Gastroesophageal sphincter (tissue), 4 donors: ENCODE measurements around the gene RHEX. TPM values are rescaled to one million over a fixed set of nuclear protein-coding genes. Genes with fewer than 3 reads are reported as not detected.

Experiments
- ATAC-seq: fragments of 150-250 bp; one replicate; pipeline ENCODE4 v1.9.1; 2016; ENCODE audit warnings: mild to moderate bottlenecking, moderate library complexity
- H3K27ac ChIP-seq, 4 donors: fragments of 200-600 bp; sonication (generic) in 3 of 4; 1 replicate in 3 of 4; 2 replicates in 1 of 4; pipeline ENCODE4 v1.5.1; 2016 to 2019
- H3K27me3 ChIP-seq: fragments of 200-600 bp; sonication (generic); one replicate; pipeline ENCODE4 v1.5.1; 2019
- H3K36me3 ChIP-seq, 2 donors: fragments of 200-600 bp; sonication (generic); one replicate each; pipeline ENCODE4 v1.5.1; 2019; ENCODE audit warnings: control low read depth in 1 of 2
- H3K4me1 ChIP-seq, 3 donors: fragments of 200-600 bp; sonication (generic); 1 replicate in 2 of 3; 2 replicates in 1 of 3; pipeline ENCODE4 v1.5.1; 2016 to 2019; ENCODE audit warnings: control low read depth in 2 of 3
- H3K4me3 ChIP-seq, 2 donors: fragments of 200-600 bp; sonication (generic); one replicate each; pipeline ENCODE4 v1.5.1; 2019; ENCODE audit warnings: mild to moderate bottlenecking in 1 of 2, moderate library complexity in 1 of 2
- H3K9me3 ChIP-seq, 3 donors: fragments of 200-600 bp; sonication (generic); one replicate each; pipeline ENCODE4 v1.5.1; 2017 to 2019; ENCODE audit warnings: control low read depth in 2 of 3
- CTCF ChIP-seq, 4 experiments: fragments of 200-600 bp in 2 of 4; fragments of 450-650 bp in 2 of 4; sonication (generic) in 1 of 4; IDR thresholded peaks; one replicate each; pipeline ENCODE4 v1.5.1; 2017 to 2019; ENCODE audit warnings: antibody characterized with exemption in 4 of 4, mild to moderate bottlenecking in 2 of 4, moderate library complexity in 2 of 4
- EP300 ChIP-seq: sonication (generic); formaldehyde crosslinking; IDR thresholded peaks from one replicate; pipeline ENCODE4 v1.6.1; 2017; ENCODE audit warnings: antibody characterized with exemption, mild to moderate bottlenecking
- POLR2A ChIP-seq, 2 donors: fragments of 450-650 bp; IDR thresholded peaks; one replicate each; pipeline ENCODE4 v1.6.1; 2017; ENCODE audit warnings: antibody characterized with exemption in 2 of 2, mild to moderate bottlenecking in 2 of 2, moderate library complexity in 1 of 2
- POLR2AphosphoS5 ChIP-seq: sonication (generic); formaldehyde crosslinking; IDR thresholded peaks from one replicate; pipeline ENCODE4 v1.6.1; 2017; ENCODE audit warnings: antibody characterized with exemption
- WGBS, 2 donors: methylation state at CpG; one replicate each; pipeline ENCODE4 v1.1.5; 2018; ENCODE audit warnings: low coverage in 1 of 2; 5-methylcytosine and 5-hydroxymethylcytosine counted together
- total RNA-seq, 4 donors: library from RNA; depleted of rRNA; stranded (reverse); fragments of >200 nt; gene quantifications; one replicate each; pipeline ENCODE4 v1.1.0, GENCODE V29; 2016

Gene RHEX
- total RNA-seq, 4 donors from 2014 or later: 3.5 to 6.8 (median 5.0) TPM

- Histone ChIP-seq H3K4me1 (no peaks in the 10 kb centered on the region), H3K9me3 (no peaks in the 10 kb centered on the region), H3K27me3 (peaks cover 3% of the 10 kb centered on the region), H3K4me3 (no peak overlapping the region), H3K27ac (no peak overlapping the region), H3K36me3 (no peaks in the 10 kb centered on the region)
- ATAC-seq: no peak
- WGBS, 2 donors: 100% methylated on average over 2 of the region's 4 CpGs; no CpG with 5 or more reads in 1 of the 2 donors
- TF ChIP-seq POLR2AphosphoS5 (no peak), CTCF (IDR thresholded peaks at IDR 0.05) (no peak), POLR2A (IDR thresholded peaks at IDR 0.05) (no peak), EP300 (no peak)
These were observed 12.7 kb downstream of the RHEX start for GRCh38 chr1:206065547-206066145.

- H3K27me3 ChIP-seq: peaks cover 3% of the 10 kb centered on the region
- ATAC-seq: no peak
- H3K27ac ChIP-seq: no peak overlapping the region
- WGBS, 2 donors: 63 to 82% methylated on average over 3 to 4 of the region's 6 CpGs
- TF ChIP-seq CTCF (IDR thresholded peaks at IDR 0.05): no peak
- TF ChIP-seq POLR2AphosphoS5: no peak
- TF ChIP-seq POLR2A (IDR thresholded peaks at IDR 0.05): no peak
- no peaks in the 10 kb centered on the region for H3K4me1 ChIP-seq
- no peaks in the 10 kb centered on the region for H3K36me3 ChIP-seq
- H3K4me3 ChIP-seq: no peak overlapping the region
- H3K9me3 ChIP-seq: no peaks in the 10 kb centered on the region
These were observed 13.7 kb downstream of the RHEX start for GRCh38 chr1:206066479-206067171.

DNA sequence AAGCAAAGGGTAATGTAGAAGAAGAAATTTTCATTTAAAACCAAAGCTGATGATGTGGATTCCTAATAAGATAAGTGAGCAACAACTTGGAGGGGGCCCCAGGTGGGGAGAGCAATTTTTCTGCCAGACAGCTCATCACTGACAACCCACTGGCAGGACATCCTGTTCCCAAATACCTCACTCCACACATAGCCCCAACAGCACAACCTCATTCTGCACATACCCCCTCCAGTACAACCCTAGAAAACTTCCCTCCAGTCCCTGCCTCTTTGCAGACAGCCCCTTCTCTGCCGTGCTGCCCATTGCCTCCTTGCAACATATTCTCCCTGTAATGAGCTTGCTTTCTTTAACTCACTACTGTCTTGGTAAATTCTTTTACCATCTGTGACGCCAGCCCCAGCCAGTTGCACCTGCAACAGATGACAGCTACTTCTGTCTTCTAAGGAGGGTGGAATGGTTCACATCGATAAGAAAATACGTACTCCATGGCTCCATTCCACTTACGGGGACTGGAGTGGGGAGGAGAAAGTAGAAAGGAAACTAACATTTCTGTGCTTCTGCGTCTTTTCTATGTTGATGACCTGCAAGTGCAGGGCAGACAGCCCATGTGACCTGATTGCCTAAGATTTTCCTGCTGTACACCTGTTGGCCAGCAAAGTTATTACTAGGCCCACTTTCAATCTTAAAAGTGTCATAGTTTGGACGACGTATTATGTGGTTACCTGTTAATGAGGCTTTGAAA lies 14.7 kb downstream of the RHEX start:
- 50 to 78% methylated on average over 5 to 8 of the region's 8 CpGs for WGBS, 2 donors
- H3K9me3 ChIP-seq: no peaks in the 10 kb centered on the region
- no peak for ATAC-seq
- H3K27ac ChIP-seq: no peak overlapping the region
- H3K4me3 ChIP-seq: no peak overlapping the region
- H3K27me3 ChIP-seq: peaks cover 3% of the 10 kb centered on the region
- H3K4me1 ChIP-seq: no peaks in the 10 kb centered on the region
- no peak for TF ChIP-seq EP300
- TF ChIP-seq POLR2AphosphoS5: no peak
- TF ChIP-seq CTCF (IDR thresholded peaks at IDR 0.05): no peak
- TF ChIP-seq POLR2A (IDR thresholded peaks at IDR 0.05): no peak
- H3K36me3 ChIP-seq: no peaks in the 10 kb centered on the region

GRCh38 chr1:206068314-206068713 lies 15.3 kb downstream of the RHEX start:
- ATAC-seq: no peak
- Histone ChIP-seq H3K4me1 (no peaks in the 10 kb centered on the region), H3K9me3 (no peaks in the 10 kb centered on the region), H3K4me3 (no peak overlapping the region), H3K36me3 (no peaks in the 10 kb centered on the region), H3K27ac (no peak overlapping the region), H3K27me3 (peaks cover 3% of the 10 kb centered on the region)
- TF ChIP-seq EP300 (no peak), POLR2AphosphoS5 (no peak), CTCF (IDR thresholded peaks at IDR 0.05) (no peak), POLR2A (IDR thresholded peaks at IDR 0.05) (no peak)
- WGBS, 2 donors: 63 to 83% methylated on average over 1 of the region's 1 CpG
